HFF-Myc (cell line): ENCODE results near the gene SMARCAL1.

ENCODE experiments used
- DNase-seq: peaks from one replicate; pipeline ENCODE4 v3.0.0-alpha.2; 2011; ENCODE audit warnings: low read depth; ENCODE audit errors: extremely low read depth
- H3K4me3 ChIP-seq: replicated peaks from 2 replicates; pipeline ENCODE4 v1.5.1; 2011; ENCODE audit warnings: low read depth, mild to moderate bottlenecking, control low read depth, low read length
- CTCF ChIP-seq: IDR thresholded peaks from 2 replicates; pipeline ENCODE4 v1.5.1; 2012; ENCODE audit warnings: mild to moderate bottlenecking, low read depth, low read length, control low read depth; ENCODE audit errors: missing control alignments

Gene SMARCAL1

GRCh38 chr2:216441308-216442010 is 29.2 kb downstream of the SMARCAL1 start:
- TF ChIP-seq CTCF, result no peak
- no peak overlapping the region for H3K4me3 ChIP-seq
- no peak for DNase-seq

- no peak overlapping the region for H3K4me3 ChIP-seq
- TF ChIP-seq CTCF, result no peak
Measured at GRCh38 chr2:216445501-216445900, 33.2 kb downstream of the SMARCAL1 start.

GRCh38 chr2:216446343-216446742 is 34.1 kb downstream of the SMARCAL1 start:
- no peak overlapping the region for H3K4me3 ChIP-seq
- DNase-seq, result no peak

More at GRCh38 chr2:216445501-216445900, 33.2 kb downstream of the SMARCAL1 start:
- no peak for DNase-seq

GRCh38 chr2:216447293-216447692 is 35.0 kb downstream of the SMARCAL1 start:
- no peak for DNase-seq
- no peak for TF ChIP-seq CTCF
- H3K4me3 ChIP-seq, result no peak overlapping the region

More at GRCh38 chr2:216446343-216446742, 34.1 kb downstream of the SMARCAL1 start:
- TF ChIP-seq CTCF, result no peak

GRCh38 chr2:216448829-216449228 is 36.5 kb downstream of the SMARCAL1 start:
- no peak for TF ChIP-seq CTCF

GRCh38 chr2:216450346-216450745 is 38.1 kb downstream of the SMARCAL1 start:
- no peak overlapping the region for H3K4me3 ChIP-seq
- TF ChIP-seq CTCF, result no peak
- DNase-seq, result no peak

More at GRCh38 chr2:216448829-216449228, 36.5 kb downstream of the SMARCAL1 start:
- H3K4me3 ChIP-seq, result no peak overlapping the region
- no peak for DNase-seq
